Adrenal gland (tissue), 5 donors: ENCODE results near the gene IL1RAP.

Experiments used
- POLR2A ChIP-seq, 2 donors: fragments of 450-650 bp; IDR thresholded peaks; one replicate each; pipeline ENCODE4 v1.6.1; 2017; ENCODE audit warnings: antibody characterized with exemption in 2 of 2, mild to moderate bottlenecking in 2 of 2, moderate library complexity in 1 of 2
- TF ChIP-seq, protein P1 (sequence below), 6 experiments: fragments of 450-650 bp in 4 of 6; fragments of 200-600 bp in 2 of 6; sonication (generic) in 1 of 6; IDR thresholded peaks; 1 replicate in 5 of 6; 2 replicates in 1 of 6; pipeline versions ENCODE4 v1.5.1 to v1.8.0; 2016 to 2021; ENCODE audit warnings: antibody characterized with exemption in 6 of 6, mild to moderate bottlenecking in 2 of 6, moderate library complexity in 1 of 6
- donor health status: DM: no; HTN: no; CAD: no.

GRCh38 chr3:190467922-190468321, 46.0 kb upstream of the IL1RAP start:
- TF ChIP-seq, protein P1, sequence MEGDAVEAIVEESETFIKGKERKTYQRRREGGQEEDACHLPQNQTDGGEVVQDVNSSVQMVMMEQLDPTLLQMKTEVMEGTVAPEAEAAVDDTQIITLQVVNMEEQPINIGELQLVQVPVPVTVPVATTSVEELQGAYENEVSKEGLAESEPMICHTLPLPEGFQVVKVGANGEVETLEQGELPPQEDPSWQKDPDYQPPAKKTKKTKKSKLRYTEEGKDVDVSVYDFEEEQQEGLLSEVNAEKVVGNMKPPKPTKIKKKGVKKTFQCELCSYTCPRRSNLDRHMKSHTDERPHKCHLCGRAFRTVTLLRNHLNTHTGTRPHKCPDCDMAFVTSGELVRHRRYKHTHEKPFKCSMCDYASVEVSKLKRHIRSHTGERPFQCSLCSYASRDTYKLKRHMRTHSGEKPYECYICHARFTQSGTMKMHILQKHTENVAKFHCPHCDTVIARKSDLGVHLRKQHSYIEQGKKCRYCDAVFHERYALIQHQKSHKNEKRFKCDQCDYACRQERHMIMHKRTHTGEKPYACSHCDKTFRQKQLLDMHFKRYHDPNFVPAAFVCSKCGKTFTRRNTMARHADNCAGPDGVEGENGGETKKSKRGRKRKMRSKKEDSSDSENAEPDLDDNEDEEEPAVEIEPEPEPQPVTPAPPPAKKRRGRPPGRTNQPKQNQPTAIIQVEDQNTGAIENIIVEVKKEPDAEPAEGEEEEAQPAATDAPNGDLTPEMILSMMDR (IDR thresholded peaks at IDR 0.05) = no peak
- TF ChIP-seq POLR2A (IDR thresholded peaks at IDR 0.05) = no peak
